Muscle of arm (tissue), 12 donors: ENCODE data around the gene FAM234B. TPM values are rescaled to one million over a fixed set of nuclear protein-coding genes. Genes with fewer than 3 reads are reported as not detected.
"Not testable (repeated sequence)": the region's sequence is repeated elsewhere in the genome, so short reads cannot be mapped to it uniquely, and the experiment has no call there.

Experiments
- DNase-seq: peaks from one replicate; pipeline ENCODE4 v3.0.0-alpha.2; 2013
- polyA plus RNA-seq, 12 donors: library from polyadenylated mRNA; unstranded; fragments of 120-200 nt; gene quantifications; one replicate each; pipeline ENCODE4 v1.2.1, GENCODE V29; 2013; ENCODE audit not compliant: insufficient read length in 12 of 12

Gene FAM234B
- polyA plus RNA-seq, 12 donors: 3.1 to 8.2 (median 5.0) TPM; not detected in 1

DNA sequence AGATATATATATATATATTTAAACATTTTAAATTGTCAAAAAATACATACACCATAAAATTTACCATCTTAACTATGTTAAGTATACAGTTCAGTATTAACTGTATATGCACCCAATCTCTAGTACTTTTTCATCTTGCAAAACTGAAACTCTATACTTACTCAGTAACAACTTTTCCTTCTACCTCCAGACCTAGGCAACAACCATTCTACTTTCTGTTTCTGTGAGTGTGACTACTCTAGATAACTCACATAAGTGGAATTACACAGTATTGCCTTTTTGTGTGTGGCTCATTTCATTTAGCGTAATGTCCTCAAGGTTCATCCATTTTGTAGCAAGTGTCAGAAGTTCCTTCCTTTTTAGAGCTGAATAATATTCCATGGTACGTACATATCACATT lies 8.2 kb downstream of the FAM234B start:
- no peak for DNase-seq

- not testable (repeated sequence) for DNase-seq
Observed at GRCh38 chr12:13053617-13054016, 9.4 kb downstream of the FAM234B start.

DNA sequence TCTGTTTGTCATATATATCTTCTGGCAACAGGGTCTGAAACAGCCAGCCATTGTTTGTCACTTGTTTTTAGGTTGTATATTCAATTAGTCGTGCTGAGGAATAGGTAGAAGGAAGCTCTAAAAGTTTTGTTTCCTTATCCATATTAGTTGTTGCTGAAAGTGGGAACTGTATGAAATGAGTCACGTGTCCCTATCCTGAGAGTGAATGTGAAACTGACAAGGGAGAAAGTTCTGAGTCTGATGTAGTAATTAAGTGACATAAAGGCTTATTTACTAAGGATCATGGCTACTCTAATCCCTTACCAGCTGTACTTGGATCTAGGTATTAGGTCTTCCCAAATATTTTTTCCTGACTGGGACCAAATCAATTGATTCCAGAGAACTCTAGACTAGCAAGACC lies 16.4 kb downstream of the FAM234B start:
- DNase-seq: no peak

GRCh38 chr12:13061377-13061776 lies 17.2 kb downstream of the FAM234B start:
- no peak for DNase-seq

DNA sequence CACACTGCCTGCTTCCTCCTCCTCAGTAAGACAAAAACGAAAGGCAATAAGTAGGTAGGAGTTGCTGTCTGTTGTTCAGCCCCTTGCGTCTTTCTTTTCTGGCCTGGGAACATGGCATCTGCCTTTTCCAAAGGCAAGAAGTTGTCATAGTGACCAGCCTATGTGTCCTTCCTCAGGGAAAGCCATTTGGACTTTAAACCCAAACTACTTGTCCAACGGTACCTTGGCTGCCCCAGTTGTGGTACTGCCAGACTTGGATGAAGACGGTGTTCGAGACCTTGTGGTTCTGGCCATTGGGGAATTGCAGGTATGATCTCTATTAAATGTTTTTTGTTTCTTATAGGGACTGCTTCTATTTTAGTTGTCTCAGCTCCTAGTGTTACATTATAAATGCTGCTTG lies 18.5 kb downstream of the FAM234B start:
- DNase-seq: no peak

- no peak for DNase-seq
Observed at GRCh38 chr12:13066014-13066413, 21.8 kb downstream of the FAM234B start.

- no peak for DNase-seq
Observed at GRCh38 chr12:13066459-13066858, 22.3 kb downstream of the FAM234B start.

DNA sequence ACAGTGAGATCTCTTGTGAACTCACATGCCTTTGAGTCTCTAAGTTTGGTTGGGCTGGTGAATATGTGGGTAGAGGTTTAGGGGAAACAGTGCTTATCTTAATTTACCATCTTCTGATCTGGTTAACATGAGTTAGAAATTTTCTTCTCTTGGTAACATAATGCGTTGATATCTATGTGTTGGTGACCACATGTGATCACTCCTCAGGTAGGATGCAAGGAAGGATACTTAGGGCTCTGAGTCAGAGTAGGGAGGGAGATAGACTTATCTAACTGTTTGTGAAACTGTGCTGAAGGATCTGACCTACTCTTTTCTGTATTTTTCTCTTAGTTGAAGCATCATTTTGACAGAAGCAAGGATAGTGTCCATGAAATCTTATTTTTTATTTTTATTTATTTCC lies 23.1 kb downstream of the FAM234B start:
- no peak for DNase-seq

DNA sequence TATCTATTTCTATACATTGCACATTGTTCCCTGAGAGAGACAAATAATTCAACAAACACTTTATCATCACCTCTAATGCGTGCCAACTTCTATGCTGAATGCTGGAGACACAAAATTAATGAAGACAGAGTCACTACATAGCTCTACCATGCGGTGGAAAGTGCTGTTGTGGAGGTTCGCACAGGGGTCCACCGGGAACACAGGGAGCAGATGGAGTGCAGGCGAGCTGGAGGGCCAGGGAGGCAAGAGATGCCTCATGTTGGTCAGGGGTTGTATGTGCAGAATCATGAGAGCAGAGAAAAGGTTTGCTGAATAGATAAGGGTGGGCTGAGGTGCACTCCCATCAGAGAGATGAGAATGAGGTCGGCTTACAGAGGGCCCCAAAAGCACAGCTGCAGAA lies 25.2 kb downstream of the FAM234B start:
- no peak for DNase-seq

DNA sequence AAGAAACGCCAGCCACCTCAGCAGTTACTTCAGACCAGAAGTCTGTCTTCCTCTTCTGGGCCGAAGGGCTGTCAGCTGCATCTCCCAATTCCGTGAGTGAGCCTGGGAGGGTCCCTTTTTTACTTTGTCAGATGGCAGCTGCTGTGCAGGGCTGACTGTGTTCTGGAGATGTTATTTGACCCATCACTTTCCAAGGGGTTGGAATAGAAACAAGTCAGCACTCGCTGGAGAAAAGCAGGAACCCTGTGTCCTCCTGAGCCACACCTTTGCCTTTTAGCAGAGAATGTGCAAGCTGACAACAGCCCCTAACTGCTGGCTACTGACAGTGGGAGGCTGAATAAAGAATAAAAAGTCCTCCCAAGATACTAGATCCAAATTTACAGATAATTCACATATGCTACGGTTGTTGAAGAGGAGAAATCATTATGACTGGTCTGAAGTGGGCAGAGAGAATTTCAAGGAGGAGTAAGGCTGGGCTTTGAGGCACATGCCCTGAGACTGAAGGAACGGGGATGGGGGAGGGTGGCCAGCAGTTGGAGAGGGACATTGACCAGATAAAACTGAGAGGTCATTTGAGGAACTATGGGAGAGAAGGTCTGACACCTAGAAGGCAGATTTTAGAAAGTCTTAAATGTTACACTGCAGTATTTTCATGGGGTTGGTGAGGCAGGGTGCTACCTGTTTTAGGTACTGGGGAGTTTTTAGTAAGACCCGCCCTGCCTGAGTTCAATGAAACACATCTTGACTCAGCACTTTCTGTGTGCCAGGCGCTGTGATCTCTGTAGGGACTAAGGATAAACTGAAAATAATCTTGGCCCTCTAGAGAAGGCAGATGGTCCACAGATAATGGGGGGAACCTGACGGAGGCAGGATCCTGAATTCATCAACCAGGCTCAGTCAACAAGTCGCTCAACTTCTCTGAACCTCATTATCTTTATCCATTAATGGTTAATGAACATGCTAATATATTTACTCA lies 27.4 kb downstream of the FAM234B start:
- DNase-seq: no peak

- no peak for DNase-seq
Observed at GRCh38 chr12:13073173-13073572, 29.0 kb downstream of the FAM234B start.

GRCh38 chr12:13074396-13075117 lies 30.4 kb downstream of the FAM234B start:
- DNase-seq: no peak

DNA sequence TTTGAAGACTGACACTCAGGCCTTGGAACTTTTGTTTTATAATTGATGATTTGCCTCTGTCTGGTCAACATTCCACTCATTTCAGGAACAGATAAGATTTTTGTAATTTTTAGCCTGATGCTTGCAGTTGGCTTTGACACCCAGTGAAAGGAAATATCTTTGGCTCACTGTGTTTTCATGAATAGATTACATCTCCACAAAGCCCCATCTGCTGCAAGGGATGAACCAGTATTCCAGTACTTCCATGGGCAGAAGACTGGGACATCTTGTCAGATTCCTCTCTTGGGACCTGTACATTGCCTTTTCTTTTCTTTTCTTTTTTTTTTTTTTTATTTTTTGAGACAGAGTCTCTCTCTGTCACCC lies 30.9 kb downstream of the FAM234B start:
- DNase-seq: no peak

- DNase-seq: no peak
Observed at GRCh38 chr12:13075786-13076570, 31.8 kb downstream of the FAM234B start.

- DNase-seq: no peak
Observed at GRCh38 chr12:13079440-13079906, 35.3 kb downstream of the FAM234B start.

DNA sequence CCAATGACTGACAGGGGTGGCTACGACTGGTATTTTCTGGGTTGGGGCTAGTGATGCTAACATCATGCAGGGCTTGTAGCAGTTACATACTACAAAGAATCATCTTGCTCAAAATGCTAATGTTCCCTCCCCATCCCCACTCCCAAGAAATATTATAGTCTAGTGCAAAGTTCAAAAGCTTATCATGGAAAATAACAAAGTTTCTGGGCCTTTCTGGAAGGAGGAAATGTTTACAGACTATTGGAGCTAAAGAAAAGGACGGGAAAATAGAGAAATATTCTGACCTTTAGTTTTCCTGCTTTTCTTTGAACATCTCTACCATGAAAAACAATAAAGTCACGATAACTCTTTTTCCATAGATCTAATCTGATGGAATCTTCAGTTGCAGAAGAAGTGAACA lies 36.1 kb downstream of the FAM234B start:
- DNase-seq: no peak

DNA sequence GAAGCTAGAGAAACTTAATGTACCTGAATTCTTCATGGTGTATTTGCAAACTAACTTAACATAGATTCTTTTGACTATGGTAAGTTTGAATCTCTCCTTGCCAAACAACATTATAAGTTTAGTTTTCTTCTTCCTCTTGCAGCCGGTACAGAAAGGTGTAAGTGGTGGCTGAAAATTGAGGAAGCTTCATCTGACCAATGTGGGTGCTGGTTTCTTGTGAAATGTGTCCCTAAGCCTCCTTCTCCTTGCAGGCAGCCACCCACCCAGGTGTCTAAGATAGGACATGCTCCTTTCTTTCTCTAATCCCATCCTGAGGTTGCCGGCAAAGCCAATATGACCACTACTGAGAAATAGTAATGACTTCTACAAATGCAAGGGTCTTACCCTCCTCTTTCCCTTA lies 38.7 kb downstream of the FAM234B start:
- DNase-seq: no peak

GRCh38 chr12:13083638-13084037 lies 39.5 kb downstream of the FAM234B start:
- DNase-seq: not testable (repeated sequence)

DNA sequence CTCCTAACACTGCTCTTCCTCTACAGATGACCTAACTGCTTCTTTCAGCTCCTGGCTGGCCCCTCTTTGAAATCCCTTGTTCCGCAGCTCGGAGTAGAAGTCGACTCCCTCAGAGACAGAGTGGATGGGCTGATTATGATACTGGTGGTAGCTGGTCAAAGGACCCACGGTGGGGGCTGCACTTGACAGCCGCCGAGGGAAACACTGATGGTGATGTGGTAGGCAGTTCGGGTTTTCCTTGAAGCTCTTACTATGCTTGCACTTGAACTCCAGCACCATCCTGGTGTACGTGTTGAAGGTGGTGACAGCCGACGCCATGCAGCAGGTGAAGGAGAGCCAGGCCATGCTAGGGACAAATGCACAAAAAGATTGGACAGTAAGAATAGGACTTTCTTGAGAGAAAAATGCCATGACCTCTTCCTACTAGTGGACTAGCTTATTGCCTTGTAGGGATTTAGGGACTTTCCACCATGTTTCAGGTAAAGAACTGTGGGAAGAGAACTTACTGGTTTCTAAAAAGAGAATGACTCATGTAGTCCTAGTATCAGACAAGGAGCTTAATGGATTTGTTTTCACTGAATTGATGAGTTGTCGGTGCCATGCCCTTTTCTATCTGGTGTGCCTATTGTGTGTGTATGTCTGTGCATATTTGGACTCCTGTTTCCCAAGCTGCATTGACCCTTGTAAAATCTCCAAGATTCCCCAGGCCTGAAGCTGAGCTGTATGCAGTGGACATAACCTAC lies 40.9 kb downstream of the FAM234B start:
- DNase-seq: no peak

DNA sequence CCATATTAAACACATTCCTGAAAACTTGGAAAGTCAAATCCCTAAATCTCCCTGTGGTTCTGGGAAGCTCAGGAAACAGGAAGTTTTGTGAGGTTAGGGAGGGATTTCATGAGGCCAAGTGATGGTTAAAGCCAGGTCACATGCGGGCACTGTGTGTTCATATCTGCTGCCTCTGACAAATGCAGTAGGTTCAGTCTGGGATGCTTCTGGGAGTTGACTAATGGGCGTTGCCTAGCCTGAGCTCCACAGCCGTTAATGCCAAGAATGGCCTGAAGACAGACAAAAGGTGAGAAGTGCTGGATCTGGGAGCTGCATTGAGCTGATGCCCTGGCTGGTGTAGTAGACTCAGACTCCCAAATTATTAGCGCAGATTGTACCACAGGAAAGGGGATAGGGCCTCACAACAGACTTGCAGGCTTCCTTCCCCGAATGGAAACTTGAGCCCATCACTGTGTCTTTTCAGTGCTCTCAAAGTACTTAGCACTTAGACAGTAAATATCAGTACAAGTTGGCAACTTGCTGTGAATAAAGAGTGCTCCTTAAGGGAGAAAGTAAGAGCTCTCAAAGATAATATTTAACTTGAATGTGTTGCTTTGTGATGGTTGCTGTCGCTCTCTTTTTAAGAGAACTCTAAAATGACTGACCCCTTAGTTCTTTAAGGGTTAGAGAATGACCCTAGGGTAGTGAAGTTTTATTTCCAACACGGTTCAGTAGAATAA lies 41.9 kb downstream of the FAM234B start:
- no peak for DNase-seq

GRCh38 chr12:13087766-13088165 lies 43.6 kb downstream of the FAM234B start:
- DNase-seq: no peak
